Mucosa of gallbladder (tissue), 1 donor: ENCODE data around the gene MARVELD1. TPM values are rescaled to one million over a fixed set of nuclear protein-coding genes. Genes with fewer than 3 reads are reported as not detected.
"Not testable (repeated sequence)": the region's sequence is repeated elsewhere in the genome, so short reads cannot be mapped to it uniquely, and the experiment has no call there.

Source experiments
- DNase-seq: peaks from one replicate; pipeline ENCODE4 v3.0.0-alpha.2; 2020; ENCODE audit warnings: low spot score
- total RNA-seq: library from RNA; stranded (reverse); gene quantifications from one replicate; pipeline ENCODE4 v1.2.1, GENCODE V29; 2021
- donor health status: DM: no; HTN: no; CAD: no.

Gene MARVELD1
- total RNA-seq, 1 donor from 2014 or later: 37.8 TPM

- no peak for DNase-seq
Observed at GRCh38 chr10:97690133-97690532, 23.4 kb upstream of the MARVELD1 start.

GRCh38 chr10:97698072-97698655 lies 15.4 kb upstream of the MARVELD1 start:
- DNase-seq: not testable (repeated sequence)

GRCh38 chr10:97701438-97702069 lies 12.0 kb upstream of the MARVELD1 start:
- DNase-seq: peak; percentile 71

- DNase-seq: no peak
Observed at GRCh38 chr10:97703398-97704067, 10.0 kb upstream of the MARVELD1 start.

GRCh38 chr10:97704341-97704740 lies 9.2 kb upstream of the MARVELD1 start:
- no peak for DNase-seq

GRCh38 chr10:97705006-97705670 lies 8.4 kb upstream of the MARVELD1 start:
- DNase-seq: no peak

GRCh38 chr10:97707134-97707861 lies 6.2 kb upstream of the MARVELD1 start:
- DNase-seq: no peak

GRCh38 chr10:97708167-97708566 lies 5.4 kb upstream of the MARVELD1 start:
- DNase-seq: no peak

- peak; percentile 84 for DNase-seq
Observed at GRCh38 chr10:97708976-97709946, 4.3 kb upstream of the MARVELD1 start.

- no peak for DNase-seq
Observed at GRCh38 chr10:97711640-97712572, 1.6 kb upstream of the MARVELD1 start.

GRCh38 chr10:97713826-97714400 lies 383 bp downstream of the MARVELD1 start:
- peak; percentile 72 for DNase-seq

- peak; percentile 58 for DNase-seq
Observed at GRCh38 chr10:97714401-97715258, 1.1 kb downstream of the MARVELD1 start.

- no peak for DNase-seq
Observed at GRCh38 chr10:97715259-97715874, 1.8 kb downstream of the MARVELD1 start.

- no peak for DNase-seq
Observed at GRCh38 chr10:97717627-97718026, 4.1 kb downstream of the MARVELD1 start.

- DNase-seq: no peak
Observed at GRCh38 chr10:97718178-97718577, 4.6 kb downstream of the MARVELD1 start.

- DNase-seq: peak; percentile 83
Observed at GRCh38 chr10:97718659-97719142, 5.2 kb downstream of the MARVELD1 start.

- no peak for DNase-seq
Observed at GRCh38 chr10:97719602-97720001, 6.1 kb downstream of the MARVELD1 start.
